Activated B cell treated with CpG ODN at 0.5 μM for 24 hours (primary cell): Measurements from ENCODE around the gene TTC12. TPM values are rescaled to one million over a fixed set of nuclear protein-coding genes. Genes with fewer than 3 reads are reported as not detected.

ENCODE experiments used
- ATAC-seq: fragments of 200-7000 bp; cut with Tn5 transposase; one replicate; pipeline ENCODE4 v1.10.0; 2021; ENCODE audit warnings: low read depth, mild to moderate bottlenecking, moderate library complexity
- CTCF ChIA-PET: fragments of 350-600 bp; sonication (Branson Sonifier 250); formaldehyde crosslinking; loops from one replicate; lab custom pipeline; 2021; ENCODE audit warnings: antibody characterized with exemption; lab: Charles Lee
- POLR2A ChIA-PET: fragments of 350-600 bp; sonication (Branson Sonifier 250); formaldehyde crosslinking; loops from one replicate; lab custom pipeline; 2021; ENCODE audit warnings: antibody characterized with exemption; lab: Charles Lee
- DNase-seq: peaks from one replicate; pipeline ENCODE4 v3.0.0; 2022
- H3K27ac Mint-ChIP-seq: one replicate; pipeline ENCODE4 v1.8.0; 2020; ENCODE audit warnings: mixed read lengths
- H3K27me3 Mint-ChIP-seq: one replicate; pipeline ENCODE4 v1.8.0; 2021; ENCODE audit warnings: mixed read lengths
- H3K36me3 Mint-ChIP-seq: one replicate; pipeline ENCODE4 v1.8.0; 2021; ENCODE audit warnings: low read depth, mixed read lengths
- H3K4me1 Mint-ChIP-seq: one replicate; pipeline ENCODE4 v1.8.0; 2021; ENCODE audit warnings: mixed read lengths
- H3K4me3 Mint-ChIP-seq: one replicate; pipeline ENCODE4 v1.8.0; 2020; ENCODE audit warnings: mild to moderate bottlenecking, mixed read lengths
- H3K9me3 Mint-ChIP-seq: one replicate; pipeline ENCODE4 v1.8.0; 2020; ENCODE audit warnings: mixed read lengths
- CTCF ChIP-seq: fragments of 200-600 bp; IDR thresholded peaks from one replicate; pipeline ENCODE4 v1.8.0; 2022; ENCODE audit warnings: antibody characterized with exemption, mild to moderate bottlenecking
- intact Hi-C: fragments of 100-400 bp; cut with micrococcal nuclease; formaldehyde crosslinking; loops from one replicate; pipeline ENCODE4 v1.15.1; 2024
- total RNA-seq: library from RNA; stranded (reverse); gene quantifications from 2 replicates; pipeline ENCODE4 v1.2.3, GENCODE V29; 2022

The TTC12 gene
- total RNA-seq, 1 donor from 2014 or later, result 25.2 TPM

GRCh38 chr11:113389272-113389671 lies 74.9 kb downstream of the TTC12 start:
- Mint-ChIP-seq H3K4me1 (no peaks in the 10 kb centered on the region), H3K27ac (no peak overlapping the region), H3K36me3 (no peaks in the 10 kb centered on the region), H3K4me3 (no peak overlapping the region), H3K27me3 (peaks cover 6% of the 10 kb centered on the region), H3K9me3 (no peaks in the 10 kb centered on the region)
- no peak for TF ChIP-seq CTCF
- intact Hi-C loops, result no loop called here
- POLR2A ChIA-PET, result no interaction called here
- DNase-seq, result no peak
- no peak for ATAC-seq
- CTCF ChIA-PET, result no interaction called here

- Mint-ChIP-seq H3K36me3 (no peaks in the 10 kb centered on the region), H3K27me3 (peaks cover 2% of the 10 kb centered on the region), H3K9me3 (no peaks in the 10 kb centered on the region), H3K4me1 (no peaks in the 10 kb centered on the region), H3K27ac (no peak overlapping the region), H3K4me3 (no peak overlapping the region)
- DNase-seq (no peak), ATAC-seq (no peak)
- TF ChIP-seq CTCF, result no peak
- POLR2A ChIA-PET, result no interaction called here
- CTCF ChIA-PET, result no interaction called here
- intact Hi-C loops, result no loop called here
These were observed 78.0 kb downstream of the TTC12 start for GRCh38 chr11:113392236-113392921.

- intact Hi-C loops, result no loop called here
- CTCF ChIA-PET, result no interaction called here
- no peaks in the 10 kb centered on the region for H3K36me3 Mint-ChIP-seq
- no peak overlapping the region for H3K27ac Mint-ChIP-seq
- H3K4me3 Mint-ChIP-seq, result no peak overlapping the region
- H3K27me3 Mint-ChIP-seq, result peaks cover 2% of the 10 kb centered on the region
- no peaks in the 10 kb centered on the region for H3K4me1 Mint-ChIP-seq
- DNase-seq, result no peak
- no peak for TF ChIP-seq CTCF
- H3K9me3 Mint-ChIP-seq, result no peaks in the 10 kb centered on the region
- POLR2A ChIA-PET, result interaction anchor here (0.6 kb wide), 1 partner anchor 8 kb away, joined by 3 read pairs; no protein-coding TSS in a partner anchor
- ATAC-seq, result no peak
These were observed 79.2 kb downstream of the TTC12 start for GRCh38 chr11:113393501-113393985.

- Mint-ChIP-seq H3K27me3 (peaks cover 2% of the 10 kb centered on the region), H3K9me3 (no peaks in the 10 kb centered on the region), H3K36me3 (no peaks in the 10 kb centered on the region), H3K4me3 (no peak overlapping the region), H3K27ac (no peak overlapping the region), H3K4me1 (no peaks in the 10 kb centered on the region)
- ChIA-PET POLR2A (no interaction called here), CTCF (no interaction called here)
- DNase-seq, result no peak
- TF ChIP-seq CTCF, result no peak
- no peak for ATAC-seq
- intact Hi-C loops, result no loop called here
These were observed 80.5 kb downstream of the TTC12 start for GRCh38 chr11:113394919-113395318.

GRCh38 chr11:113395782-113396336 lies 81.5 kb downstream of the TTC12 start:
- ATAC-seq (no peak), DNase-seq (no peak)
- H3K36me3 Mint-ChIP-seq, result no peaks in the 10 kb centered on the region
- H3K9me3 Mint-ChIP-seq, result no peaks in the 10 kb centered on the region
- CTCF ChIA-PET, result no interaction called here
- H3K4me3 Mint-ChIP-seq, result no peak overlapping the region
- peaks cover 2% of the 10 kb centered on the region for H3K27me3 Mint-ChIP-seq
- intact Hi-C loops, result no loop called here
- no peaks in the 10 kb centered on the region for H3K4me1 Mint-ChIP-seq
- no peak overlapping the region for H3K27ac Mint-ChIP-seq
- POLR2A ChIA-PET, result no interaction called here
- no peak for TF ChIP-seq CTCF
